ENCODE results near the gene PLG. TPM values are rescaled to one million over a fixed set of nuclear protein-coding genes. Genes with fewer than 3 reads are reported as not detected.
"Not testable (repeated sequence)": the region's sequence is repeated elsewhere in the genome, so short reads cannot be mapped to it uniquely, and the experiment has no call there.

The PLG gene
- total RNA-seq, 4 donors from 2014 or later: not detected

DNA sequence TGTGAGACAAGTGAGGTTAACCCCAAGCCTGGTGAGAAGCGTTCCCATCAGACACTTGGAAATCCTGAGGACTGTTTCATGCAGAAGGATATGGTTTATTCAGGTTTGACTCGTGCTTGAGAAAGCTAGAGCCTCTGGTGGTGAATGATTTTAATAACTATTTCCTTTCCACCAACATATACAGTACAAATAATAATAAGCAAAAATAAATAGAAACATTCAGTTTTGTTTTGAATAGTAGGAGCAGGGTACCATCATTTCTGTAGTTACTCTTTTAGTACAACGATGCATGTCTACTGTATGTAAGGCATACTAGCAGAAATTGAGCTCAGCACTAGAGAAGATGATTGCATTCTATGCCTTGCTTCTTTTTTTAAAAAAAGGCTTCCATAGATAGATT lies 33.5 kb downstream of the PLG start:
- DNase-seq (ENCODE audit: low spot score in 2 of 2): no peak
- intact Hi-C loops (cut with DNase I; ENCODE audit: low total_unique reads): loop anchor here (5.0 kb wide), 1 partner anchor 507 kb away; no protein-coding TSS in a partner anchor
- 56 to 76% methylated on average over 3 of the region's 3 CpGs for WGBS, 2 donors
- TF ChIP-seq POLR2A (IDR thresholded peaks at IDR 0.05): no peak
- TF ChIP-seq, protein P1, sequence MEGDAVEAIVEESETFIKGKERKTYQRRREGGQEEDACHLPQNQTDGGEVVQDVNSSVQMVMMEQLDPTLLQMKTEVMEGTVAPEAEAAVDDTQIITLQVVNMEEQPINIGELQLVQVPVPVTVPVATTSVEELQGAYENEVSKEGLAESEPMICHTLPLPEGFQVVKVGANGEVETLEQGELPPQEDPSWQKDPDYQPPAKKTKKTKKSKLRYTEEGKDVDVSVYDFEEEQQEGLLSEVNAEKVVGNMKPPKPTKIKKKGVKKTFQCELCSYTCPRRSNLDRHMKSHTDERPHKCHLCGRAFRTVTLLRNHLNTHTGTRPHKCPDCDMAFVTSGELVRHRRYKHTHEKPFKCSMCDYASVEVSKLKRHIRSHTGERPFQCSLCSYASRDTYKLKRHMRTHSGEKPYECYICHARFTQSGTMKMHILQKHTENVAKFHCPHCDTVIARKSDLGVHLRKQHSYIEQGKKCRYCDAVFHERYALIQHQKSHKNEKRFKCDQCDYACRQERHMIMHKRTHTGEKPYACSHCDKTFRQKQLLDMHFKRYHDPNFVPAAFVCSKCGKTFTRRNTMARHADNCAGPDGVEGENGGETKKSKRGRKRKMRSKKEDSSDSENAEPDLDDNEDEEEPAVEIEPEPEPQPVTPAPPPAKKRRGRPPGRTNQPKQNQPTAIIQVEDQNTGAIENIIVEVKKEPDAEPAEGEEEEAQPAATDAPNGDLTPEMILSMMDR (IDR thresholded peaks at IDR 0.05): no peak
- no peak overlapping the region for H3K4me3 ChIP-seq (ENCODE audit: low read depth, poor library complexity, severe bottlenecking)

DNA sequence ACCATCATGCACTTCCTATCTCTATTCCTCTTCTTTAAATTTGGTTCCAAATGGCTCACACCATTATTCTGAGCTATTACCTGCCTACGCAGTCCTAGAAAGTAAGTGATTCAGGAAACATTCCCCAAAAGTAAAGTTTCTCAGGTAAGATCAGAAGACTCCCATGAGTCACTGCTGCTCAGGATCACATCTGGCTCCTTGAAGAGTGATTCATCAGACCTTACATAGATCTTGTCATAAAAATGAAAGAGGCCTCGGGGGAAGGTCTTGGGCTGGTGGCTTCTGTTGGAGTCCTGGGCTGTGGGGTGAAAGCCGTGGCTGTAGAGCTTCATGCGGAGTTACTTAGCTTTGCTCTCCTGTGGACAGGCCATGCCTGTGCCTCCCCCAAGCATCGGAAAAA lies 35.9 kb downstream of the PLG start:
- no peak overlapping the region for H3K4me3 ChIP-seq (ENCODE audit: low read depth, poor library complexity, severe bottlenecking)
- TF ChIP-seq, protein P1 (IDR thresholded peaks at IDR 0.05): no peak
- no peak for TF ChIP-seq POLR2A (IDR thresholded peaks at IDR 0.05)
- intact Hi-C loops (cut with DNase I; ENCODE audit: low total_unique reads): loop anchor here (5.0 kb wide), 1 partner anchor 504 kb away; no protein-coding TSS in a partner anchor

DNA sequence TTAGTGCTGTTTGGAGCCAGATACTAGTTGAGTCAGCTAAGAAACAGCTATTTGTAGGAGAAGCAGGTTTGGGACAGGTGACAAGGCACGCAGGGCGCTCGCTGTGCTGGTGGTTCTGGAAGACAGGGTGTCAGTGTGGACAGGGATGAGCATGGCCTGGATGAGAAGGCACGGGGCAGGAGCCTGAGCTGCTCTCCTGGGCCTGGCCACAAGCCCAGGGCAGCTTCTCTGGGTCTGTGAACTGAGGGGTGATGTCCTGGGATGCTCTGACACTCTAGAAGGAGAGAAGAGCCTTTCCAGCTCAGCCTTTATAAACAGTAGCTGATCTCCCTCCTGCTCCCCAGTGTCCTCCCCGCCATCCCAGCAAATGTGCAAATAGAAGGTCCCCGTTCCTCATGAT lies 37.9 kb downstream of the PLG start:
- WGBS, 2 donors: 86 to 90% methylated on average over 6 of the region's 6 CpGs
- H3K4me3 ChIP-seq (ENCODE audit: low read depth, poor library complexity, severe bottlenecking): no peak overlapping the region
- no peak for DNase-seq (ENCODE audit: low spot score in 2 of 2)

More for the DNA sequence above, 35.9 kb downstream of the PLG start:
- WGBS, 2 donors: 70 to 80% methylated on average over 5 of the region's 5 CpGs
- no peak for DNase-seq (ENCODE audit: low spot score in 2 of 2)

DNA sequence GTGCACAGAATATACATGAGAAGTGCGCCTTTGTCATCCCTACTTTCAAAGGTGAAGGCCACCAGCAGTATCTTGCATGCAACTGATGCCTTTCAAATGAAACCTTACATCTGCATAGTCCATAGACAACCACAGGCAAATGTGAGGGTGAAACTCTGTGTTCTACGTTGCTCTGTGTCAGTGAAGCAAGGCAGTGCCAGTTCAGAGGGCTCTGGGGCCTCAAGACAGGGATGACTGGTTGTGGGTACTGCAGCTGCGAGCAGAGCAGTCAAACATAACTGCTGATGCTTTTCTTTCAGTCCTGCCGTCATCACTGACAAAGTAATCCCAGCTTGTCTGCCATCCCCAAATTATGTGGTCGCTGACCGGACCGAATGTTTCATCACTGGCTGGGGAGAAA lies 39.0 kb downstream of the PLG start:
- DNase-seq (ENCODE audit: low spot score in 2 of 2); H3K4me3 ChIP-seq (ENCODE audit: low read depth, poor library complexity, severe bottlenecking); intact Hi-C loops (cut with DNase I; ENCODE audit: low total_unique reads): not testable (repeated sequence)
- 88 to 91% methylated on average over 7 of the region's 7 CpGs for WGBS, 2 donors

More for the DNA sequence above, 37.9 kb downstream of the PLG start:
- intact Hi-C loops (cut with DNase I; ENCODE audit: low total_unique reads): loop anchor here (5.0 kb wide), 1 partner anchor 502 kb away; no protein-coding TSS in a partner anchor
- TF ChIP-seq, protein P1 (IDR thresholded peaks at IDR 0.05): no peak
- TF ChIP-seq POLR2A (IDR thresholded peaks at IDR 0.05): no peak

DNA sequence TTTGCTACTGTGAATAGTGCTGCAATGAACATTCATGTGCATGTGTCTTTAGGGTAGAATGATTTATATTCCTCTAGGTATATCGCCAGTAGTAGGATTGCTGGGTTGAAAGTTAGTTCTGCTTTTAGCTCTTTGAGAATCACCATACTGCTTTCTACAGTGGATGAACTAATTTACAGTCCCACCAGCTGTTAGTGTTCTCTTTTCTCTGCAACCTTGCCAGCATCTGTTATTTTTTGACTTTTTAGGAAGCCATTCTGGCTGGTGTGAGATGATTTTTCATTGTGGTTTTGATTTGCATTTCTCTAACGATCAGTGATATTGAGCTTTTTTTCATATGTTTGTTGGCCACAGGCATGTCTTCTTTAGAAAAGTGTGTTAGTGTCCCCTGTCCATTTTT lies 40.0 kb downstream of the PLG start:
- no peak overlapping the region for H3K4me3 ChIP-seq (ENCODE audit: low read depth, poor library complexity, severe bottlenecking)
- intact Hi-C loops (cut with DNase I; ENCODE audit: low total_unique reads): no loop called here
- 60 to 72% methylated on average over 2 of the region's 2 CpGs for WGBS, 2 donors
- TF ChIP-seq, protein P1 (IDR thresholded peaks at IDR 0.05): no peak
- no peak for TF ChIP-seq POLR2A (IDR thresholded peaks at IDR 0.05)
- DNase-seq (ENCODE audit: low spot score in 2 of 2): no peak

DNA sequence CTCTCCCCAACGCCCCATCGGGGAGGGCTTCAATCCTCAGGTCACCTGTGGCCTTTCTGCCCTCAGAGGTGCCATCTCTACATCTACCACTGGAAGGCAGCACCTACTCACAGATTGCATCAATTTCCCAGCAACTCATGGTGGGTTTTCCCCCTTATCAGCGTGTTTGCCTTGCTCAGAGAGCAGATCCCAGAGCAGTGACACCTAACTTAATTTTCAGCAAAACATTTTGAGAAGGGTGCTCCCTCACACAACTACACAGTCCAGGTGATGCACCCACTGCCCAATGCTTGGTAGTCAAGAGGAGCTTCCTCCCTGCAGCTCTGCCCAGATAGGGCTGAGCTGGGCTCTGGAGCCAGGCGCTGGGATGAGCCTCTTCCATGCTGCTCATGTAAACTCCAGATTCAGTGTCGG lies 48.2 kb downstream of the PLG start:
- DNase-seq (ENCODE audit: low spot score in 2 of 2): no peak
- intact Hi-C loops (cut with DNase I; ENCODE audit: low total_unique reads): no loop called here
- H3K4me3 ChIP-seq (ENCODE audit: low read depth, poor library complexity, severe bottlenecking): no peak overlapping the region
- 17 to 42% methylated on average over 5 of the region's 5 CpGs for WGBS, 2 donors
- TF ChIP-seq, protein P1 (IDR thresholded peaks at IDR 0.05): no peak
- no peak for TF ChIP-seq POLR2A (IDR thresholded peaks at IDR 0.05)

DNA sequence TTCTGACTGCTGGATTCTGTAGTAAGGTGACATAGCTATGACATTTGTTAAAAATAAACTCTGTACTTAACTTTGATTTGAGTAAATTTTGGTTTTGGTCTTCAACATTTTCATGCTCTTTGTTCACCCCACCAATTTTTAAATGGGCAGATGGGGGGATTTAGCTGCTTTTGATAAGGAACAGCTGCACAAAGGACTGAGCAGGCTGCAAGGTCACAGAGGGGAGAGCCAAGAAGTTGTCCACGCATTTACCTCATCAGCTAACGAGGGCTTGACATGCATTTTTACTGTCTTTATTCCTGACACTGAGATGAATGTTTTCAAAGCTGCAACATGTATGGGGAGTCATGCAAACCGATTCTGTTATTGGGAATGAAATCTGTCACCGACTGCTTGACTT lies 51.2 kb downstream of the PLG start:
- DNase-seq (ENCODE audit: low spot score in 2 of 2); H3K4me3 ChIP-seq (ENCODE audit: low read depth, poor library complexity, severe bottlenecking); intact Hi-C loops (cut with DNase I; ENCODE audit: low total_unique reads): not testable (repeated sequence)
- WGBS, 2 donors: 70 to 74% methylated on average over 4 of the region's 4 CpGs
